ENCODE data around the gene KDELR3.

GRCh38 chr22:38506118-38506962, 38.4 kb downstream of the KDELR3 start, which contains the start of gene DDX17:
- TF ChIP-seq CTCF (optimal IDR thresholded peaks at IDR 0.05 in 1 of 3, IDR thresholded peaks at IDR 0.05 in 1 of 3, conservative IDR thresholded peaks at IDR 0.05 in 1 of 3; ENCODE audit: extremely low read depth in 1 of 3, insufficient read depth in 2 of 3, low read length in 3 of 3) (no peak), EZH2 (IDR thresholded peaks at IDR 0.05; ENCODE audit: low read length) (no peak)

All from keratinocyte (primary cell).